Measurements from ENCODE around the gene USP21.
"Not testable (repeated sequence)": the region's sequence is repeated elsewhere in the genome, so short reads cannot be mapped to it uniquely, and the experiment has no call there.

USP21 gene

GRCh38 chr1:161159087-161159912 is at the start of gene USP21:
Gene USP21, plus strand, starts transcription at chr1:161159500. Its CDS starts 1,141 bp downstream, at chr1:161160641.
- DNase-seq = peak; percentile 87

- DNase-seq = no peak
These were observed 48.2 kb upstream of the USP21 start for GRCh38 chr1:161111117-161111516.

GRCh38 chr1:161111527-161111926 is 47.8 kb upstream of the USP21 start:
- no peak for DNase-seq

- no peak for DNase-seq
These were observed 45.4 kb upstream of the USP21 start for GRCh38 chr1:161113915-161114314.

- DNase-seq = no peak
These were observed 44.7 kb upstream of the USP21 start for GRCh38 chr1:161114556-161114955.

GRCh38 chr1:161115132-161115711 is 44.1 kb upstream of the USP21 start:
- no peak for DNase-seq

GRCh38 chr1:161115961-161116360 is 43.3 kb upstream of the USP21 start:
- DNase-seq = not testable (repeated sequence)

- peak; percentile 76 for DNase-seq
These were observed 41.3 kb upstream of the USP21 start, which contains the start of the genes NIT1 and PFDN2 for GRCh38 chr1:161117759-161118581. Gene NIT1, plus strand, starts transcription at chr1:161118105. Its CDS starts 72 bp downstream, at chr1:161118177. Gene PFDN2, minus strand, starts transcription at chr1:161118037. Its CDS starts 11 bp downstream, at chr1:161118026.

- no peak for DNase-seq
These were observed 40.0 kb upstream of the USP21 start for GRCh38 chr1:161119092-161119903.

GRCh38 chr1:161121042-161121650 is 38.2 kb upstream of the USP21 start:
- no peak for DNase-seq

- no peak for DNase-seq
These were observed 37.5 kb upstream of the USP21 start for GRCh38 chr1:161121834-161122233.

GRCh38 chr1:161122967-161123366 is 36.3 kb upstream of the USP21 start:
- no peak for DNase-seq

- no peak for DNase-seq
These were observed 31.7 kb upstream of the USP21 start for GRCh38 chr1:161127649-161128048.

GRCh38 chr1:161128591-161129420 is 30.5 kb upstream of the USP21 start:
- DNase-seq = no peak

- DNase-seq = no peak
These were observed 29.0 kb upstream of the USP21 start for GRCh38 chr1:161130266-161130665.

GRCh38 chr1:161131523-161132409 is 27.5 kb upstream of the USP21 start:
- no peak for DNase-seq

GRCh38 chr1:161132410-161133219 is 26.7 kb upstream of the USP21 start, which contains the start of gene DEDD:
Gene DEDD, minus strand, starts transcription at chr1:161132667. Its CDS starts 8,205 bp downstream, at chr1:161124462.
- DNase-seq = peak; percentile 91

- DNase-seq = peak; percentile 60
These were observed 26.0 kb upstream of the USP21 start for GRCh38 chr1:161133220-161133740.

GRCh38 chr1:161137881-161138280 is 21.4 kb upstream of the USP21 start:
- DNase-seq = no peak

Measured in NCI-H748 treated with DMSO at 0.1 percent for 48 hours (cell line).